Endothelial cell of umbilical vein (primary cell): Measurements from ENCODE around the gene ROCK2. TPM values are rescaled to one million over a fixed set of nuclear protein-coding genes. Genes with fewer than 3 reads are reported as not detected.

Experiments used
- BruUV-seq: library from RNA; stranded (reverse); fragments of 400-500 nt; replicated peaks from 2 replicates; lab custom pipeline; 2021; lab: Mats Ljungman, UMichigan
- CTCF ChIA-PET: fragments of 300-600, 350-600 bp; sonication (Branson Sonifier 250); formaldehyde crosslinking; loops from one replicate; lab custom pipeline; 2021; ENCODE audit warnings: antibody characterized with exemption, inconsistent platforms; lab: Charles Lee
- POLR2A ChIA-PET: fragments of 300-600, 350-600 bp; sonication (Branson Sonifier 250); formaldehyde crosslinking; loops from one replicate; lab custom pipeline; 2021; ENCODE audit warnings: antibody characterized with exemption, inconsistent platforms; lab: Charles Lee
- DNase-seq: peaks from one replicate; pipeline ENCODE4 v3.0.0-alpha.2; 2011; ENCODE audit warnings: low read depth, low spot score
- FAIRE-seq: peaks from 2 replicates; lab custom pipeline; 2011; peaks lifted over from hg19 to GRCh38; lab: Jason Lieb, UNC
- H2AFZ ChIP-seq: 2 replicates; pipeline ENCODE4 v1.6.0; 2012; ENCODE audit warnings: low read depth, low read length, control low read depth, inconsistent platforms
- H3K27ac ChIP-seq: 2 replicates; pipeline ENCODE4 v1.5.1; 2011; ENCODE audit warnings: low read depth, mild to moderate bottlenecking, control low read depth, low read length, moderate library complexity; ENCODE audit not compliant: insufficient read depth
- H3K27me3 ChIP-seq, 2 experiments: 2 replicates each; pipeline versions ENCODE4 v1.6.0 to v1.6.1; 2011; ENCODE audit warnings: low read length in 2 of 2, mixed read lengths in 1 of 2; ENCODE audit not compliant: control insufficient read depth in 2 of 2, insufficient read depth in 2 of 2
- H3K36me3 ChIP-seq, 2 experiments: 2 replicates in 1 of 2; 3 replicates in 1 of 2; pipeline ENCODE4 v1.5.1; 2011; ENCODE audit warnings: low read length in 2 of 2, mild to moderate bottlenecking in 1 of 2, moderate library complexity in 1 of 2; ENCODE audit not compliant: control insufficient read depth in 2 of 2, insufficient read depth in 2 of 2; ENCODE audit errors: extremely low read depth in 1 of 2
- H3K4me1 ChIP-seq: 3 replicates; pipeline ENCODE4 v1.5.1; 2011; ENCODE audit warnings: mild to moderate bottlenecking, low read length; ENCODE audit not compliant: control insufficient read depth, insufficient read depth; ENCODE audit errors: extremely low read depth
- H3K4me2 ChIP-seq: 2 replicates; pipeline ENCODE4 v1.6.1; 2011; ENCODE audit warnings: low read length, control low read depth, mixed read lengths; ENCODE audit not compliant: insufficient read depth
- H3K4me3 ChIP-seq, 3 experiments: fragments of 200-600 bp in 1 of 3; sonication (generic), shearing (Covaris generic) in 1 of 3; replicated peaks in 1 of 3; 2 replicates each; pipeline ENCODE4 v1.5.1; 2011 to 2016; ENCODE audit warnings: control low read depth in 3 of 3, low read length in 3 of 3, mild to moderate bottlenecking in 2 of 3, inconsistent platforms in 1 of 3, low read depth in 1 of 3, moderate library complexity in 1 of 3; ENCODE audit not compliant: insufficient read depth in 1 of 3
- H3K79me2 ChIP-seq: 2 replicates; pipeline ENCODE4 v1.6.0; 2012; ENCODE audit warnings: low read length, inconsistent platforms; ENCODE audit not compliant: control insufficient read depth, insufficient read depth
- H3K9ac ChIP-seq: replicated peaks from 2 replicates; pipeline ENCODE3; 2011; ENCODE audit warnings: low read length, control low read depth; ENCODE audit not compliant: insufficient read depth; ENCODE audit errors: extremely low read depth
- H3K9me1 ChIP-seq: replicated peaks from 3 replicates; pipeline ENCODE4 v1.6.0; 2011; ENCODE audit warnings: mild to moderate bottlenecking, low read length; ENCODE audit not compliant: control insufficient read depth, insufficient read depth; ENCODE audit errors: extremely low read depth
- H3K9me3 ChIP-seq: replicated peaks from 2 replicates; pipeline ENCODE4 v1.5.1; 2012; ENCODE audit warnings: low read length, inconsistent platforms; ENCODE audit not compliant: control insufficient read depth, insufficient read depth
- H4K20me1 ChIP-seq: replicated peaks from 2 replicates; pipeline ENCODE3; 2011; ENCODE audit warnings: mild to moderate bottlenecking, low read length; ENCODE audit not compliant: control insufficient read depth, insufficient read depth; ENCODE audit errors: extremely low read depth
- CTCF ChIP-seq, 2 donors: IDR thresholded peaks; 1 replicate in 1 of 2; 2 replicates in 1 of 2; pipeline ENCODE4 v1.5.1; 2011; ENCODE audit warnings: low read length in 2 of 2, mild to moderate bottlenecking in 2 of 2, moderate library complexity in 2 of 2, control low read depth in 1 of 2, inconsistent platforms in 1 of 2, low read depth in 1 of 2; ENCODE audit not compliant: insufficient read depth in 1 of 2; ENCODE audit errors: extremely low read depth in 1 of 2
- EZH2 ChIP-seq: IDR thresholded peaks from 2 replicates; pipeline ENCODE4 v1.6.1; 2012; ENCODE audit warnings: borderline replicate concordance, low read depth, mild to moderate bottlenecking, moderate library complexity, low read length, inconsistent platforms; ENCODE audit not compliant: severe bottlenecking
- FOS ChIP-seq: IDR thresholded peaks from 2 replicates; pipeline ENCODE4 v1.6.1; 2011; ENCODE audit warnings: mild to moderate bottlenecking, low read length, moderate library complexity, borderline replicate concordance; ENCODE audit not compliant: insufficient read depth
- GATA2 ChIP-seq: IDR thresholded peaks from 2 replicates; pipeline ENCODE4 v1.7.0; 2011; ENCODE audit warnings: low read depth, mild to moderate bottlenecking, moderate library complexity, mixed read lengths, low read length; ENCODE audit not compliant: insufficient read length, insufficient read depth
- JUN ChIP-seq: IDR thresholded peaks from 2 replicates; pipeline ENCODE4 v1.6.1; 2011; ENCODE audit warnings: borderline replicate concordance, low read depth; ENCODE audit not compliant: insufficient read length, insufficient read depth
- MYC ChIP-seq: IDR thresholded peaks from one replicate; pipeline ENCODE4 v1.6.1; 2011; ENCODE audit warnings: mild to moderate bottlenecking, low read depth, low read length
- POLR2A ChIP-seq: IDR thresholded peaks from 2 replicates; pipeline ENCODE4 v1.6.1; 2012; ENCODE audit warnings: low read depth, mild to moderate bottlenecking, control low read depth, low read length
- POLR2AphosphoS5 ChIP-seq: IDR thresholded peaks from 2 replicates; pipeline ENCODE4 v1.6.1; 2012; ENCODE audit warnings: low read depth, mild to moderate bottlenecking, control low read depth, low read length, moderate library complexity; ENCODE audit not compliant: insufficient read depth
- dilution Hi-C: fragments of 300-500 bp; cut with MboI; formaldehyde crosslinking; loops from one replicate; pipeline ENCODE4 v1.15.0; 2019; ENCODE audit warnings: low sequenced_read_pairs; ENCODE audit not compliant: extremely low pct_ligation_motif_present
- intact Hi-C: fragments of 100-400 bp; cut with micrococcal nuclease; formaldehyde crosslinking; loops from one replicate; pipeline ENCODE4 v1.10.0; 2022
- polyA plus RNA-seq, 4 experiments: library from polyadenylated mRNA; depleted of rRNA in 3 of 4; stranded (reverse) in 3 of 4; unstranded in 1 of 4; fragments of >200 nt; gene quantifications; 2 replicates each; pipeline versions ENCODE4 v1.2.1 to v1.2.3, GENCODE V29; 2011 to 2012; ENCODE audit warnings: missing spikeins in 1 of 4
- total RNA-seq: library from RNA; stranded (reverse); gene quantifications from 2 replicates; pipeline ENCODE4 v1.2.3, GENCODE V29; 2021
- TF ChIP-seq, protein P1 (sequence below): IDR thresholded peaks from 2 replicates; pipeline ENCODE4 v1.6.1; 2011; ENCODE audit not compliant: insufficient read depth, insufficient read length

ROCK2 gene
- total and polyA plus RNA-seq, 2 donors (not counting 3 experiments of a cell fraction or from before 2014, with no cell fraction given) = 5.2 to 56.5 TPM

- CTCF ChIA-PET = no interaction called here
- Histone ChIP-seq H3K9me1 (peaks cover 8% of the 10 kb centered on the region), H3K9me3 (no peaks in the 10 kb centered on the region), H3K27me3 (no peaks in the 10 kb centered on the region), H3K36me3 (no peaks in the 10 kb centered on the region), H4K20me1 (peaks cover 2% of the 10 kb centered on the region), H3K79me2 (peaks cover 88% of the 10 kb centered on the region), H3K9ac (no peak overlapping the region), H3K4me2 (no peak overlapping the region), H2AFZ (no peak overlapping the region), H3K27ac (no peak overlapping the region), H3K4me3 (no peak overlapping the region), H3K4me1 (no peaks in the 10 kb centered on the region)
- dilution Hi-C loops (no loop called here), intact Hi-C loops (no loop called here)
- DNase-seq = no peak
- POLR2A ChIA-PET = no interaction called here
- TF ChIP-seq CTCF (IDR thresholded peaks at IDR 0.05; ENCODE audit: extremely low read depth in 1 of 2, insufficient read depth in 1 of 2, low read depth in 1 of 2, low read length in 2 of 2) (no peak), FOS (no peak), MYC (no peak), GATA2 (no peak)
- no TSS peak for BruUV-seq
- no peak for FAIRE-seq
Measured at GRCh38 chr2:11299439-11299838, 45.0 kb downstream of the ROCK2 start.

GRCh38 chr2:11298592-11298991, 45.8 kb downstream of the ROCK2 start:
- Histone ChIP-seq H3K4me1 (peaks cover 1% of the 10 kb centered on the region), H3K9me3 (no peaks in the 10 kb centered on the region), H3K9me1 (peaks cover 8% of the 10 kb centered on the region), H3K27me3 (no peaks in the 10 kb centered on the region), H2AFZ (no peak overlapping the region), H3K4me2 (no peak overlapping the region), H3K9ac (no peak overlapping the region), H3K4me3 (no peak overlapping the region), H3K79me2 (peaks cover 85% of the 10 kb centered on the region), H3K27ac (no peak overlapping the region), H3K36me3 (no peaks in the 10 kb centered on the region), H4K20me1 (peaks cover 2% of the 10 kb centered on the region)
- no peak for FAIRE-seq
- dilution Hi-C loops (no loop called here), intact Hi-C loops (no loop called here)
- DNase-seq = no peak
- POLR2A ChIA-PET = no interaction called here
- TF ChIP-seq, protein P1, sequence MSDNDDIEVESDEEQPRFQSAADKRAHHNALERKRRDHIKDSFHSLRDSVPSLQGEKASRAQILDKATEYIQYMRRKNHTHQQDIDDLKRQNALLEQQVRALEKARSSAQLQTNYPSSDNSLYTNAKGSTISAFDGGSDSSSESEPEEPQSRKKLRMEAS = no peak
- TF ChIP-seq CTCF (IDR thresholded peaks at IDR 0.05; ENCODE audit: extremely low read depth in 1 of 2, insufficient read depth in 1 of 2, low read depth in 1 of 2, low read length in 2 of 2) (no peak), POLR2AphosphoS5 (no peak), EZH2 (no peak), POLR2A (no peak), FOS (no peak), MYC (no peak), GATA2 (no peak), JUN (no peak)
- CTCF ChIA-PET = interaction anchor here (0.7 to 1.8 kb wide), 3 partner anchors 8 to 24 kb away, joined by 3 to 4 read pairs (median 3); no protein-coding TSS in a partner anchor
- BruUV-seq = no TSS peak
